ENCODE data around the gene CMTM5.
"Not testable (repeated sequence)": the region's sequence is repeated elsewhere in the genome, so short reads cannot be mapped to it uniquely, and the experiment has no call there.

The CMTM5 gene

DNA sequence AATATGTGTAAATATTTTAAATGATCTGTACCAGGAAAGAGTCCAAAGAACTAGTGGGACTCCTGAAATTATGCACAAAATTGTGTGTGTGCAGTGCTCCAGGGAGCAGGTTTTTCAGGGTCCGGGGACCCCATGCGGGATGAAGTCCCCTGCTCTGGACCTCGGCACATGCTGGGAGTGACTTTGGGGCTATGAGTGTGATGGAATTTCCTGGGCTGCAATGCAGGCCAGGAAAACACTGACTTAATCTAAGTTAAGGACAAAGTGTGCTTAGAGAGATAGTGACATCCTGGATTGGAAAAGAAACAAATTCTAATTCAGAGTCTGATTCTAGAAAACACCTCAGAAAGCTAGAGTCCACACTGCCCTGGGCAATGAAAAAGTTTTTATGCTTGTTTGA is 37.4 kb downstream of the CMTM5 start:
- no peak overlapping the region for H3K4me3 ChIP-seq (ENCODE audit: low read depth, low read length)

DNA sequence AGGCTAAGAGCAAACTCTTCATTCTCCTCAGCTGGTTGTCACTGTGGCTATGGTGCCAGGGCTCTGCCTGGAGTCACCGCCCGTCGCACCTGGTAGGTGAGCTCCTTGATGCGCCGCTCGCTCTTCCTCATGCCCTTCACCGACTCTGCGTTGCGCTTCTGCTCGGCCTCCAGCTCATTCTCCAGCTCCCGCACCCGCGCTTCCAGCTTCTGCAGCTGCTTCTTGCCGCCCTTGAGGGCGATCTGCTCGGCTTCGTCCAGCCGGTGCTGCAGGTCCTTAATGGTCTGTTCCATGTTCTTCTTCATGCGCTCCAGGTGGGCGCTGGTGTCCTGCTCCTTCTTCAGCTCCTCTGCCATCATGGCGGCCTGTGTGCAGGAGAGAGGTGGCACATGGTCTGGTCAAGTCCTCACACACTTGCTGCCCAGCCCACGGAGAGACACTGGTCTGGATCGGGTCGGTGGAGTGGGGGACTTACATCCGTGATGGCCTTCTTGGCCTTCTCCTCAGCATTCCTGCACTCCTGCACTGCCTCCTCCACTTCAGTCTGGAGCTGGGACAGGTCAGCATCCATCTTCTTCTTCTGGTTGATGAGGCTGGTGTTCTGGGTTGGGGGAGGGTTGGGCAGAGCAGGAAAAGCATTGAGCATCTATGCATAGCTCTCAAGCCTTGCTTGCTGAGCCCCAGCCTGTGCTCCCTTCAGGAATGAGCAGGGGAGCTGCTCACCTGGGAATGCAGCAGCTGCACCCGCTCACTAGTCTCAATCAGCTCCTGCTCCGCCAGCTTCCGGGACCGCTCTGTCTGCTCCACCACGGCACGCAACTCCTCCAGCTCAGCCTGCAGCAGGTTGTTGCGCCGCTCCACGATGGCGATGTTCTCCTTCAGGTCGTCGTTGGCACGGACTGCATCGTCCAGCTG is 38.3 kb downstream of the CMTM5 start:
- TF ChIP-seq, protein P1, sequence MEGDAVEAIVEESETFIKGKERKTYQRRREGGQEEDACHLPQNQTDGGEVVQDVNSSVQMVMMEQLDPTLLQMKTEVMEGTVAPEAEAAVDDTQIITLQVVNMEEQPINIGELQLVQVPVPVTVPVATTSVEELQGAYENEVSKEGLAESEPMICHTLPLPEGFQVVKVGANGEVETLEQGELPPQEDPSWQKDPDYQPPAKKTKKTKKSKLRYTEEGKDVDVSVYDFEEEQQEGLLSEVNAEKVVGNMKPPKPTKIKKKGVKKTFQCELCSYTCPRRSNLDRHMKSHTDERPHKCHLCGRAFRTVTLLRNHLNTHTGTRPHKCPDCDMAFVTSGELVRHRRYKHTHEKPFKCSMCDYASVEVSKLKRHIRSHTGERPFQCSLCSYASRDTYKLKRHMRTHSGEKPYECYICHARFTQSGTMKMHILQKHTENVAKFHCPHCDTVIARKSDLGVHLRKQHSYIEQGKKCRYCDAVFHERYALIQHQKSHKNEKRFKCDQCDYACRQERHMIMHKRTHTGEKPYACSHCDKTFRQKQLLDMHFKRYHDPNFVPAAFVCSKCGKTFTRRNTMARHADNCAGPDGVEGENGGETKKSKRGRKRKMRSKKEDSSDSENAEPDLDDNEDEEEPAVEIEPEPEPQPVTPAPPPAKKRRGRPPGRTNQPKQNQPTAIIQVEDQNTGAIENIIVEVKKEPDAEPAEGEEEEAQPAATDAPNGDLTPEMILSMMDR (IDR thresholded peaks at IDR 0.05; ENCODE audit: low read depth, low read length), result no peak
- H3K4me3 ChIP-seq (ENCODE audit: low read depth, low read length), result no peak overlapping the region

More for the DNA sequence above, 37.4 kb downstream of the CMTM5 start:
- TF ChIP-seq, protein P1 (IDR thresholded peaks at IDR 0.05; ENCODE audit: low read depth, low read length), result no peak

DNA sequence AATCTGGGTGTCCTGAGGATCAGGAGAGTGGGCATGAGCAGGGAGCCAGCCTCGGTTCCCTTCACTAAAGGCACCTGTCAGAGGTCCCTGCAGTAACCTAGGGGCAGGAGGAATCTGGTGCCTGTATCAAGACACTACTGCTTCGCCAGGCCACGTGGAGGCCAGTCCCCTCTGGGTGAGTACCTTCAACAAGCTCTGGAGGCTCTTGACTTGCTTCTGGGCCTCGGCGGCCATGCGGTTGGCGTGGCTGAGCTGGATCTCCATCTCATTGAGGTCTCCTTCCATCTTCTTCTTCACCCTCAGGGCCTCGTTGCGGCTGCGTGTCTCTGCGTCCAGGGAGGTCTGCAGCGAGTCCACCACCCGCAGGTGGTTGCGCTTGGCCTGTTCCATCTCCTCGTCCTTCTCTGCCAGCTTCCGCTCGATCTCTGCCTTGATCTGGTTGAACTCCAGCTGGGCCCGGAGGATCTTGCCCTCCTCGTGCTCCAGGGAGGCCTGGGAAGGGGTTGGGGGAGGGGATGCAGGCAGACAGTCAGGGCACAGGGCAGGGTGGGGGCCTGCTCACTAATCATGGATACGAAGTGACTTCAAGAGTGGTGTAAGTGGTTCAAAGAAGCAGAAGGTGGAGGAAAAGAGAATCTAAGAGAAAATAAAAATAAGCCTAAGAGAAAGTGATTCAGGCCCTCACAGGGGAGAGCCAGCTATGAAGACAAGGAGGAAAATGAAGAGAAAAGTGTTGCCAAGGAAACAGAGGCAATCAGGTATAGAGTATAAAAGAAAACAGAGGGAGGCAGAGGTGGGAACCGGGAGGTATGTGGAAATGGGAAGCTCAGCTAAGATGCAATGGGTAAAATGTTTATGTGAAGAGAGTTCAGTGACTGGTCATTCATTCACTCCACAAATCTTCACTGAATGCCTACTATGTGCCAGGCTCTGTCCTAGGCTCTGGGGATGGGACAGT is 39.3 kb downstream of the CMTM5 start:
- TF ChIP-seq, protein P1 (IDR thresholded peaks at IDR 0.05; ENCODE audit: low read depth, low read length), result no peak

DNA sequence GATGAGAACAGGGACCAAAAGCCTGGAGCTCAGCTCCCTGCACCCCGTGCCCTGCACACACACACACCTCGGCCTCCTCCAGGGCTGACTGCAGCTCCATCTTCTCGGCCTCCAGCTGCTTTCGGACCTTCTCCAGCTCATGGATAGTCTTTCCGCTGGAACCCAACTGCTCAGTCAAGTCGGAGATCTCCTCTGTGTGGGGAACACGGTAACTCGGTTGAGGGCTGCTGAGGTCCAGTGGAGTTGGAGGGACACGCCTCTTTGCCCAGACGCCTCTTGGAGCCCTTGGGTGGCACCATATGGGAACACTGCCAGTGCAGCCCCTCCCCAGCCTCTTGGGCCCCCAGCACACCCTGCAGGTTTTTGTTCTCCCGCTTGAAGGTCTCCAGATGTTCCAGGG is 40.0 kb downstream of the CMTM5 start:
- TF ChIP-seq, protein P1 (IDR thresholded peaks at IDR 0.05; ENCODE audit: low read depth, low read length), result no peak
- no peak overlapping the region for H3K4me3 ChIP-seq (ENCODE audit: low read depth, low read length)

More for the DNA sequence above, 39.3 kb downstream of the CMTM5 start:
- no peak overlapping the region for H3K4me3 ChIP-seq (ENCODE audit: low read depth, low read length)

DNA sequence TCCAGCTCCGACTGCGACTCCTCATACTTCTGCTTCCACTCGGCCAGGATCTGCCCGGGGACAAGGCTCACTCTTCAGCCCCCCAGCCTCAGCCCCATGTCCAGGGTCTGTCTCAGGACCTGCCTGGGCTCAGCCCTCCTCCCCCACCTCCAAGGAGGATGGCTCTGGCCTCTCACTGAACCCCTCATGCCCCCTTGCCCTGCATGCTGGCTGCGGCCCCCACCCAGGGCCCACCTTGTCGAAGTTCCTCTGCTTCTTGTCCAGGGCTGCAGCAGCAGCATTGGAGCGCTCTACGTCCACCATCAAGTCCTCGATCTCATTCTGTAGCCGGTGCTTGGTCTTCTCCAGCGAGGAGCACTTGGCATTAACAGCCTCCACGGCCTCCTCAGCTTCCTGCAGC is 40.4 kb downstream of the CMTM5 start:
- not testable (repeated sequence) for H3K4me3 ChIP-seq (ENCODE audit: low read depth, low read length)

DNA sequence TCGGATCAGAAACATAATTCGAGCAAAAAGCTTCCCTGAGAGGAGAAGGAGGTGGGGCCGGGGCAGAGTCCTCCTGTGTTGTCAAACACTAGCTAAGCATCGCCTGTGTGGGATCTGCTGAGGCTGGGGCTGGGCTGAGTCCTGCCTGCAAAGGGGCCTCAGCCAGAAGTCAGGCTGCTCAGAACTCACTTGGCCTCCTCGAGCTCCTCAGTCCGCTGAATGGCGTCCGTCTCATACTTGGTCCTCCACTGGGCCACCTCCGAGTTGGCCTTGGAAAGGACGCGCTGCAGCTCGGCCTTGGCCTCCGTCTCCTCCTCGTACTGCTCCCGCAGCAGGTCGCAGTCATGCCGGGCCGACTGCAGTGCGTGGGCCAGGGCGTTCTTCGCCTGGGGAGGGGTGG is 41.2 kb downstream of the CMTM5 start:
- TF ChIP-seq, protein P1 (IDR thresholded peaks at IDR 0.05; ENCODE audit: low read depth, low read length), result no peak
- no peak overlapping the region for H3K4me3 ChIP-seq (ENCODE audit: low read depth, low read length)

DNA sequence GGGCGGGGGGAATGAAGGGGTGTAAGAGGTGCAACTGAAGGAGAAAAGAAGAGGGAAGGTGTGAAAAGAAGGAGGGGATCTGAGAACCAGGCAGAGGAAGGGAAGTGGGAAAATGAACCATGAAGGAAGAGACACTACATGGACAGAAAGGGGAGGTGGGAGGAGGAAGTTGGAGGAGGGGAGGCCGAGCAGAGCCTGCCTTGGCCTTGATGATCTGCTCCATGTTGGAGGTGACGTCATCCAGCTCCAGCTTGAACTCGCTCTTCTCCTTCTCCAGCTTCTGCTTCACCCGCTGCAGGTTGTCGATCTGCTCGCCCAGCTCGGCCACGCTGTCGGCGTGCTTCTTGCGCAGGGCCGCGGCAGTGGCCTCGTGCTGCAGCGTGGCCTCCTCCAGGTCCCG is 42.8 kb downstream of the CMTM5 start:
- not testable (repeated sequence) for H3K4me3 ChIP-seq (ENCODE audit: low read depth, low read length)

DNA sequence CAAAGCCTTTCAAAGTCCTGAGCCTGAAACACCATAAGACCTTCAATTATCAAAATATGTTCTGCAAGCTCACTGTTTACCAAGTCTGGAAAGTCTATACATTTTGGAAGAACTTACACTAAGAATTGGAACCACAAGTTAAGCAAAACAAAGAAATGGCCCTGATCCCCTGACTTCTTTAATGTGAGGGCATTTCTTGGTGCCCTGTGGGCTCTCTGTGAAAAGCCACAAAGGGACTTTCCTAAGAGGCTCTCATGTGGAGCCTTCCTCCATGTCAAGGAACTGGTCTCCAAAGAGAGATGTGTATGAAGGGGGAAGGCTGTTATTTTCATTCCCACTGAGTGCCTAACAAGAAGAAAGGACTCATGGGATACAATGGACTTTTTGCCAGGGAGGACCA is 44.7 kb downstream of the CMTM5 start:
- TF ChIP-seq, protein P1 (IDR thresholded peaks at IDR 0.05; ENCODE audit: low read depth, low read length), result no peak

More for the DNA sequence above, 44.7 kb downstream of the CMTM5 start:
- H3K4me3 ChIP-seq (ENCODE audit: low read depth, low read length), result no peak overlapping the region
